ENCODE data around the gene TNS1. TPM values are rescaled to one million over a fixed set of nuclear protein-coding genes. Genes with fewer than 3 reads are reported as not detected.

The TNS1 gene
- total RNA-seq, 1 donor from 2014 or later, result 449 TPM

DNA sequence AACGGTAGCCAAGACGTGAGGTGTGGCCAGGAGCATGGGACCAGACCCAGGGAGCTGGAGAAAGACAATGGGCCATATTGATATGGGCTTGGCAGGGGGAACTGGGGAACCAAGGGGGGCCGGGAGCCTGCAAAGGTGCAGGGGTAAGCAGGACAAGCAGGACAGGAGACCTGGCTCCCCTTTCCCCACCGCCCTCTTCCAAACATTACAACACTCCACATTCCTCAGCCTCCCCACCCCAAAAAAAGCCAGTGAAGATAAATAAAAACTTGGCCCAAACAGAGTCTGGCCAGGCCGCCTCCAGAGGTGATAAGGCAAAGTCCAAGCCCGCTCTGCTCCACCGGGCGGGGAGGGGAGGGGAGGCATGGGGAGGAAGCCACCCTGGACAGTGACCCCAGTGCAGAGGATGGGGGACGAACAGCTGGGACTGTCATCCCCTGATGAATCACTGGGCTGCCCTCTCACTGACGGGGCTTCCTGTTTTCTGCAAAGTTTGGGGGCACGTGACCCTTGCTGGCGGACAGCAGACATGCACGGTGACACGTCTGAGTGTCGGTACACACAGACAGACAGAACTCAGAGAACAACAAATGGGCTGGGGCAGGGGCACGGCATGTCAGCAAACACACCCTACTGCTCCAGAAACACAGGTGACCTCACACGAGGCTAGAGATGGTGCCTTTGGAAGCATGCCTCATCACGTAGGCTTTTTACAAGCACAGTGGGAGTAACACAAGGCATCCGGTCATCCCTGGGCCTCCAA, 100.2 kb downstream of the TNS1 start:
- no peak for DNase-seq (ENCODE audit: low spot score)

DNA sequence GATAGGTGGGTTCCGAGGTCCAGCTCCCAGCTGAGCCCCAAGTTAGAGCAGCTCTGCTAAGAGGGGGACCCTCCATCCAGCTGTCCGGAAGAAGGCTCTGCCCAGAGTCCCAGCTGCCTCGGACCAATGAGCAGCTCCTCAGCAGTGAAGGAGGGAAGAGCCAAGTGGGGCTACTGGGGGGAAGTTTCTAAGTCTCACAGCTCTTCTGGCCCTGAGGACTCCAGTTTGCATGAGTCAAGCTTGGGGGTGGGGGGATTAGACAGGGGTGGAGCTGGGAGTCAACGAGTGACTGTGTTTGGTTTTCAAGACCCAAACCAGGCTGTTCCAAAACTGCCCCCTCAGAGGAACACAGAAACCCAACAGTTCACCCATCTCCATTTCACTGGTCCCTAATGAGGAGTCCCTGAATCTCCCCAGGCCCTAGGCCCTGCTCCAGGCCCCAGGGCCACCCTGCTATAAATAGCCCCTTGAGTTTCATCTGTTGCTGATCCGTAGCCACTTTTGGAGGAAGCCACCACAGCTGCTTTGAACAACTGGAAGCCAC, 100.9 kb downstream of the TNS1 start:
- DNase-seq (ENCODE audit: low spot score), result no peak

DNA sequence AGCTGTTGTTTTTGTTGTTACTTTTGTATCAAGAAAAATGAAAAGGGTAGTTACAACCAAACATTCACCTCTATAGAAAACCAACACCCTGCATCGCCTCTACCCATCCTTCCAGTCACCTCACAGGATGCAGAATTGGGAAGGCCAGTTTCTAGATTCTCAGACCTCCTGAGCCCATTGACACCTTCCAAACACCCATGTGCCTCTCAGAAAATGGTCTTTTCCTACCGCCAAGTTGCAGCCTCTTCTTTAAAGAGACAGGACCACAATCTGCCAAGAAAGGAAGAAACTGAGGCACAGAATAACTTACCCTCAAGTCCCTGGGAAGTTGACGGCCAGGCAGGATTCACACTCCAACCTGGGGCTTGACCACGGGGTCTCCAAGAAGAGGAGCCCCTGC, 101.4 kb downstream of the TNS1 start:
- DNase-seq (ENCODE audit: low spot score), result no peak

DNA sequence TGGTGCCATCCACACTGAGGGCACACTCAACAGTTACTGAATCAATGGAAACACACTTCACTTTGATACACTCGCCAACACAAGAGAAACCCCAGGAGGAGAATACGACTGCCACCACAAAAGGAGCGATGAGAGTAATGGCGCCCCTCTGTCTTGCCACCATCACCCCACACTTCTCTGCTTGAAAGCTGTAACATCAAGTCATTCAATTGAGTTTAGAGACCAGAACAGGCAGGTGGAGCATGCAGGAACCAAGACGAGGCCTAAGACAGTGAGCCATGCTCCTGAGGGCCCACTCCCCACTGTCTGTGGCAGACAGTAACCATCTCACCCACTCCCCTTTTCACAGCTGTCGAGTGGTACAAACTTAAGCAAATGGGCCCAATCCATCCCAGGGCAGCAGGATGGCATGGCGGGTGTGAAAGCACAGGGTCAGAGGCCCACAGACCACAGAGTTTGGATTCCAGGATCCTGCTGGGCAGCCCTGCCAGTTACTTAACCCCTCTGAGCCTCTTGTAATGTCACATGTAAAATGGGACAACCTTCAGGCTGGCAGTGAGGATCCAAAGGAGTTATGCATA, 101.9 kb downstream of the TNS1 start:
- no peak for DNase-seq (ENCODE audit: low spot score)

- no peak for DNase-seq (ENCODE audit: low spot score)
Observed at GRCh38 chr2:217900010-217900779, 102.6 kb downstream of the TNS1 start.

DNA sequence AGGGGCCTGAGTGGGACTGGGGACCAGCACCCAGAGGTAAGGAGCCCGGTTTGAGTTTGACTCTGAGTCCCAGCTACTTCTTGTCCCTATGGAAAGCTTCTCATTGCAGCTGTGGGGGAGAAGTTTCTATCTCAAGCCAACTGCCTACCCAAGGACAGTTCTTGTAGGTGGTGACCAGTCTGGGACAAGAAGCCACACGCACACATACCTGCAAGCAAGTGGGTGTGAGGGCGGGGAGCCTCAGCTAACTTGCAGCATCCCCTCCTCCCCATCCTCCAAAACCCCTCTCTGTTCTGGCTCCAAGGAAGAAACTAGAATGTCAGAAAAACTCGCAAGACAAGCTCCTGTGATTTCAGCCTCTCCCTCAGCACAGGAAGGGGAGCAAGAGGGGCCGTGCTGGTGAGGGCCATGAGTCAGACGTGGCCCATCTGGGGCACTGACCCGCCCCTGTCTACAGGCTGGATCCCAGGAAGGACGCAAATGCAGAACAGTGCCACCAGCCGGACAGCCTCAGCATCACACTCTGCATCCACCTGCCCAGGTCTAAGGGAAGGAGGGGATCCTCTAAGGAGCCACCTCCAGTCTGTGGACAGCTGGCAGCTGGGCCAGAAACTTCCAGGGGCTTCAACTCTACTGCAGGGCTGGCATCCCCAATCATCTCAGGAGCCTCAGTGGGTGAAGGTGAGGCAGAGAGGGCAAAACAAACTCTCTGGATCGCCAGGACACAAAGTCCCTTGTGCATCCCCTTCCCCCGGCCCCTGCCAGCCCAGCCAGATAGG, 103.4 kb downstream of the TNS1 start:
- DNase-seq (ENCODE audit: low spot score), result no peak

DNA sequence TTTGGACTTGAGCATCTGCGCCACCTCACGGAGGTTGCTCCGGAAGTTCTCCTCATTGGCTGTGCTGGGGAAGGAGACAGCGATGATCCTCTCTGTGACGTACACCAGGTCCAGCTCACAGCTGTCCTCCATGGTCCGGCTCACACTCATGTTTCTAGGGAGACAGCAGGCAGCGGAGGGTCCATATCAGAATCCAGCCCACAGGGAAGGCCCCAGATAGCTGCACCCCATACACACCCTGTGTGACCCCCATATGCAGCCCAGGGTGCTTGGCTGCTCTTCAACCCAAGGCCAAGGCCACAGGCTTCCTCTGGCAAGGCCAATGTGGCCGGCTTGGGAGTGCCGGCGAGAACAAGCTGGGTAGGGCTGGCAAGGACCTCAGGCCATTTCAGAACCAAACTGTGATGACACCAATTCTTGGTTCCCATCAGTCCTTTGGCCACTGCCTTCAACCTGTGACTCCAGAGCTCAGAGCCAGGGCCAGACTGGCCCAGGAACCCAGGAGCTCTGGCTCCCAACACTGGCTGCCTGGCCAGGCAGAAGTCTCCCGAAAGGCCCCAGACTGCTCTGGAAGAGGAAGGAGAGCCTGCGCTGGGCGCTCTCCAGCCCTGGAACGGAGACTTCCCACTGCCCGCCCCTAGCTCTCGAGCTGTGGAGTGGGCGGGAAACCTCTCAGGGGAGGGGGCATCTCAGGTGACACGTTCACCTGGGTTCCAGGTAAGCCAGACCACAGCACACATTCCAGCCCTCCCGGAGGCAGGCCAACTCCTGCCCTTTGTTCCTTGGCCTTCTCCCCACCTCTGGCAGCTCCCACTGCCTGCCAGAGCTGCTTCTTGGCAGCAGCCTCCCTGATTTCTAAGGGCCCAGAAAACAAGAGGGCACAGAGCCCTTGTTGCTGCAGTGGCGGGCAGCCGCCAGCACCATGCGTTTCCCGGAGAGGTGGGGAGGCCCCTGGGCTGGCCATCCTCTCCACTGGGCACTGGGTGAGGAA, 104.7 kb downstream of the TNS1 start:
- no peak for DNase-seq (ENCODE audit: low spot score)

DNA sequence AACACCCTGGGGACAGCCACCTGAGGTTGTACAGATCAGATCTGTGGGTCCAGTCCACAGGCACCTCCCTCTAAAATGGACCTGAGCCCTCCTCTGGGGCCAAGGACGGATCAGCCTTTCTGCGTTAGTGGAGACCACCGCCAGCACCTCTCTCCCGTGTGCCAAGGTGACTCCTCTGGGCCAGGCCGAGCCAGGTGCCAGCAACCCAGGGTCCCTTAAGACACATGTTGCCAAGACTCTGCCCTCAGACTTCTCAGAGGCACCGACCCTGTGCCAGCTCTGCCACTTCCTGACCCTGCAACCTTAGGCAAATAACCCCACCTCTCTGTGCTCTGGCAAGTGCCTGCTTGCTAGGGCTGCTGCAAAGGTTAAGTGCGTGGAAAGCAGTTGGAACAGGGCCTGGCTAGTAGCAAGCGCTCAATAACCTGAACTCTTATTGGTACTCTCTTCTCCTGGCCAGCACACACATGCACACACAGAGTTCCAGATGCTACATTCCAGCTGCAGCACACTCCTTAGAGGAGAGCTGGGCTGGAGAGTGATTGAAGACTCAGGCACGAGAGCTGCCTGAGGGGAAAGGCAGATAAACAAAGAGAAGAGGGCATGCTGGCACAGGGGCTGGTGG, 105.6 kb downstream of the TNS1 start:
- no peak for DNase-seq (ENCODE audit: low spot score)

- DNase-seq (ENCODE audit: low spot score), result no peak
Observed at GRCh38 chr2:217895070-217895635, 107.6 kb downstream of the TNS1 start.

- no peak for DNase-seq (ENCODE audit: low spot score)
Observed at GRCh38 chr2:217893440-217893839, 109.4 kb downstream of the TNS1 start.

DNA sequence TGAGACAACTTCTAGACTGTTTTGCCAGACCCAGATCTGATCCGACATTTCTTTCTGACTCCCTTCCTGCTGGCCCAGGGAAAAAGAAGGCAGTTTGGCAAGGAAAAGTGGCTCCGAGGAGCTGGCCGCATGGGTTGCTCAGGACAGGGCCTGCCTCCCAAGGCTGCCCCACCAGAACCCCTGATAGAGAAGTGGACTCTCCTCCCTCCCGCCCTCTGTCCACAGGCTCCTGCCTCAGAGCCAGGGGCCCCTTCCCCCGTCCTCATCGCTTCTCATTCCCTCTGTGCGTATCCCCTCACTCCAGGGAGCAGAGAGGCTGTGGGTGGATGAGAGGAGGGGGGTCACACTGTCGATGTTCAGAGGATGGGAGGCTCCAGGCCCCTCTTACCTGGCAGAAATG, 110.2 kb downstream of the TNS1 start:
- no peak for DNase-seq (ENCODE audit: low spot score)

DNA sequence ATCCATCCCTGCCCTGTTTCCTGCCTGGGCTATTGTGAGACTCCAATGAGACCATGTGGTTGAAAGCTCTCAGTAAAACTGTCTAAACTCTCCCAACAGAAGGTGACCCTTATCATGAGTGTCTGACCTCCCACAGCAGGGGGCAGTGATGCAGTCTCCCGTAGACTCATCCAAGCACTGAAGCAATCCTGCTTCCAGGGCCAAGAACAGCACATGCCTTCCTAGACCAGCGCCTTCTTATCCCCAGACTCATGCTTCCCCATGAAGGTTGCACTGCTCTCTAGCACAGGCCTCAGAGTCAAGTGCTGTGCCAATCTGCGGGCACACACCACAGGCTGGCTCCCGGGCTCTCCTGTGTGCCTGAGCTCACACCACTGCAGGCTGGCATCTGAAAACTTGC, 112.3 kb downstream of the TNS1 start:
- DNase-seq (ENCODE audit: low spot score), result no peak

- no peak for DNase-seq (ENCODE audit: low spot score)
Observed at GRCh38 chr2:217889656-217890055, 113.1 kb downstream of the TNS1 start.

DNA sequence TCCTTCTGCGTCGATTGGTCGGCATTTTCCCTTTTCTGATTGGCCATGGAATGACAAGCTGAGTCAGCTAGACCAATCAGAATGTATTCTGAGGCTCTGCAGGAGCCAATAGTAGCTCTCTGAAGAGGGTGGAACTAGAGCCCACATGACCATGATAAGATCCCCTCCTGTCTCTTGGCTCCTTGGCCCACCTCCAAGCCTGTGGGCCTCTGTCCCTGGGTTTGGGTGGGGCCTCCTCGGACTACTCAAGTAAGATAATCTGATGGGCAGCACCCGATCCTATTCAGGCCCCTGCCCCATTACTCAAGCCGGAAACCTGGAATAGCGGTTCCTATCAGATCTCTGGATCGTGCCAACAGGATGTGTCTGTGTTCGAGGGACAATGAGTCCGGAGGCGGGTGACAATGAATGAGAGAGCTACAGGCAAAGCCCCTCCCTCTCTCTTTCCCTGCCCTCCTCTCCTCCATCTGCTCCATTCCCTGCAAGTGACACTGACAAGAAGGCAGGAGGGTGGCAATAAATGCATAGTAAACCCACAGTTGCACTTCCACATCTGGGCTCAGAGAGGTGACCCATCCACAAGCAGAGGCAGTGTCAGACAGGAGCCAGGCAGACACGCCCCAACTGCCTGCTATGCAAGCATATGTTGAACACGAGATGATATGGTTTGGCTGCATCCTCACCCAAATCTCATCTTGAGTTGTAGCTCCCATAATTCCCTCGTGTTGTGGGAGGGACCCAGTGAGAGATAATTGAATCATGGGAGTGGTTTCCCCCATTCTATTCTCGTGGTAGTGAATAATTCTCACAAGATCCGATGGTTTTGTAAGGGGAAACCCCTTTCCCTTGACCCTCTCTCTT, 114.7 kb downstream of the TNS1 start:
- no peak for DNase-seq (ENCODE audit: low spot score)

GRCh38 chr2:217886720-217887309, 116.0 kb downstream of the TNS1 start:
- no peak for DNase-seq (ENCODE audit: low spot score)

- DNase-seq (ENCODE audit: low spot score), result no peak
Observed at GRCh38 chr2:217886091-217886490, 116.7 kb downstream of the TNS1 start.

GRCh38 chr2:217884985-217885384, 117.8 kb downstream of the TNS1 start:
- no peak for DNase-seq (ENCODE audit: low spot score)

DNA sequence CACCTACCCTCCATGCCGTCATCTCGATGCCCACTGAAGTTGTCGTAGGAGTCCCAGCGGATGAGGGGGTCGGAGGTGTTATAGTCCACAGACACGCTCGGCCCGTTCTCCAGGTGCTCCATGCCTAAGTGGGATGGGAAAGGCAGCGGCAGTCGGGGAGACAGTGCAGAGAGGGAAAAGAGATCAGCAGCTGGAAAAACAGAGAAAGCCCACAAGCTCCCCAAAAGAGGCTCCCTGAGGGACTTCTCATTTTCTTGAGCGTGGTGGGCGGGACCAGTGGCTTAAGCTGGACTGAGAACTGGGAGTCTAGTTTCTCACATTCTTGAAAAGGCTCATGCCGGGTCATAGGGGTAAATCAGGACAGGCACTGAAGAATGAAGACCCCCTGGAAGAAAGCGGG, 121.9 kb downstream of the TNS1 start:
- no peak for DNase-seq (ENCODE audit: low spot score)

All from mesenteric fat pad (tissue), 1 donor.